IMR-90 (cell line): ENCODE measurements around the gene PRKCB. TPM values are rescaled to one million over a fixed set of nuclear protein-coding genes. Genes with fewer than 3 reads are reported as not detected.
A peak's percentile ranks its signal among the peaks of the same experiment; 100 is the strongest.

Source experiments
- ATAC-seq: fragments of 200-7000 bp; cut with Tn5 transposase; 2 replicates; pipeline ENCODE4 v1.9.1; 2020; ENCODE audit warnings: low read depth, mild to moderate bottlenecking, moderate library complexity
- BruUV-seq: library from RNA; stranded (reverse); fragments of 400-500 nt; replicated peaks from 2 replicates; lab custom pipeline; 2021; lab: Mats Ljungman, UMichigan
- CTCF ChIA-PET: fragments of 300-600 bp; formaldehyde crosslinking; extraction: SDS; loops from one replicate; lab custom pipeline; 2021; ENCODE audit warnings: antibody characterized with exemption; lab: Yijun Ruan, JAX
- POLR2A ChIA-PET: fragments of 300-600 bp; sonication (Branson Sonifier 250); formaldehyde crosslinking; loops from one replicate; lab custom pipeline; 2022; ENCODE audit warnings: antibody characterized with exemption; ENCODE audit not compliant: unreplicated experiment; lab: Charles Lee
- DNase-seq: peaks from one replicate; pipeline ENCODE4 v3.0.0; 2013
- H2AFZ ChIP-seq: replicated peaks from 2 replicates; pipeline ENCODE3; 2013; ENCODE audit warnings: low read length, mild to moderate bottlenecking; ENCODE audit not compliant: poor library complexity
- H2AK5ac ChIP-seq: 2 replicates; pipeline ENCODE4 v1.6.1; 2013; ENCODE audit warnings: low read depth, low read length, inconsistent platforms
- H2AK9ac ChIP-seq: replicated peaks from 2 replicates; pipeline ENCODE3; 2013; ENCODE audit warnings: mild to moderate bottlenecking, low read depth, low read length, moderate library complexity; ENCODE audit not compliant: poor library complexity
- H2BK120ac ChIP-seq: 2 replicates; pipeline ENCODE4 v1.6.1; 2013; ENCODE audit warnings: low read depth, low read length, inconsistent platforms
- H2BK15ac ChIP-seq: 3 replicates; pipeline ENCODE4 v1.6.1; 2013; ENCODE audit warnings: low read depth, low read length, inconsistent platforms
- H2BK20ac ChIP-seq: 2 replicates; pipeline ENCODE4 v1.6.1; 2013; ENCODE audit warnings: low read depth, mild to moderate bottlenecking, inconsistent platforms, low read length, moderate library complexity
- H2BK5ac ChIP-seq: 2 replicates; pipeline ENCODE4 v1.6.1; 2013; ENCODE audit warnings: mild to moderate bottlenecking, low read depth, low read length, inconsistent platforms; ENCODE audit not compliant: poor library complexity, severe bottlenecking
- H3K14ac ChIP-seq: replicated peaks from 2 replicates; pipeline ENCODE4 v1.6.1; 2013; ENCODE audit warnings: low read depth, low read length, inconsistent platforms
- H3K18ac ChIP-seq: 2 replicates; pipeline ENCODE4 v1.6.1; 2013; ENCODE audit warnings: low read depth, low read length, control low read depth
- H3K23ac ChIP-seq: 2 replicates; pipeline ENCODE4 v1.6.1; 2013; ENCODE audit warnings: low read depth, low read length, inconsistent platforms
- H3K27ac ChIP-seq: 2 replicates; pipeline ENCODE4 v1.5.1; 2013; ENCODE audit warnings: mild to moderate bottlenecking, control low read depth, low read length; ENCODE audit not compliant: insufficient read depth
- H3K27me3 ChIP-seq: 2 replicates; pipeline ENCODE4 v1.6.1; 2013; ENCODE audit warnings: low read length; ENCODE audit not compliant: control insufficient read depth, insufficient read depth
- H3K36me3 ChIP-seq: 2 replicates; pipeline ENCODE4 v1.6.1; 2013; ENCODE audit warnings: low read length, mixed read lengths; ENCODE audit not compliant: control insufficient read depth, insufficient read depth
- H3K4ac ChIP-seq: 2 replicates; pipeline ENCODE4 v1.6.1; 2013; ENCODE audit warnings: low read depth, low read length, inconsistent platforms
- H3K4me1 ChIP-seq: 2 replicates; pipeline ENCODE4 v1.6.1; 2013; ENCODE audit warnings: low read length, mixed read lengths; ENCODE audit not compliant: control insufficient read depth, insufficient read depth
- H3K4me2 ChIP-seq: 2 replicates; pipeline ENCODE4 v1.6.1; 2013; ENCODE audit warnings: low read depth, mild to moderate bottlenecking, control low read depth, low read length, moderate library complexity
- H3K4me3 ChIP-seq: 2 replicates; pipeline ENCODE4 v1.5.1; 2013; ENCODE audit warnings: low read depth, mild to moderate bottlenecking, control low read depth, low read length, moderate library complexity; ENCODE audit not compliant: insufficient read depth
- H3K56ac ChIP-seq: 2 replicates; pipeline ENCODE4 v1.6.1; 2013; ENCODE audit warnings: low read length, inconsistent platforms; ENCODE audit not compliant: insufficient read depth; ENCODE audit errors: extremely low read depth
- H3K79me1 ChIP-seq, 2 experiments: 2 replicates each; pipeline ENCODE4 v1.6.1; 2013; ENCODE audit warnings: low read length in 2 of 2, inconsistent platforms in 1 of 2, low read depth in 1 of 2
- H3K9ac ChIP-seq: 2 replicates; pipeline ENCODE4 v1.6.1; 2013; ENCODE audit warnings: low read depth, low read length, control low read depth
- H3K9me1 ChIP-seq: 2 replicates; pipeline ENCODE4 v1.6.1; 2013; ENCODE audit warnings: low read length, inconsistent platforms; ENCODE audit not compliant: insufficient read depth
- H3K9me3 ChIP-seq: 2 replicates; pipeline ENCODE4 v1.6.1; 2013; ENCODE audit warnings: low read length; ENCODE audit not compliant: control insufficient read depth, insufficient read depth
- H4K20me1 ChIP-seq: 2 replicates; pipeline ENCODE4 v1.6.1; 2013; ENCODE audit warnings: low read length, inconsistent platforms; ENCODE audit not compliant: insufficient read depth
- H4K5ac ChIP-seq: 2 replicates; pipeline ENCODE4 v1.6.1; 2013; ENCODE audit warnings: mild to moderate bottlenecking, low read depth, low read length, control low read depth
- H4K8ac ChIP-seq, 2 experiments: 2 replicates each; pipeline ENCODE4 v1.6.1; 2013; ENCODE audit warnings: low read depth in 2 of 2, low read length in 2 of 2, control low read depth in 1 of 2, inconsistent platforms in 1 of 2
- H4K91ac ChIP-seq: 2 replicates; pipeline ENCODE4 v1.6.1; 2013; ENCODE audit warnings: low read depth, low read length, inconsistent platforms; ENCODE audit not compliant: insufficient read depth
- BHLHE40 ChIP-seq: fragments of 150-350 bp; IDR thresholded peaks from 2 replicates; pipeline ENCODE4 v1.6.1; 2016; ENCODE audit warnings: mild to moderate bottlenecking, low read depth, low read length
- CEBPB ChIP-seq: IDR thresholded peaks from 2 replicates; pipeline ENCODE4 v1.6.1; 2012; ENCODE audit warnings: low read depth, low read length, improper control_type of control experiment
- CHD1 ChIP-seq: IDR thresholded peaks from 2 replicates; pipeline ENCODE4 v1.6.1; 2012; ENCODE audit warnings: low read depth, low read length, improper control_type of control experiment
- FOS ChIP-seq: fragments of 150-350 bp; IDR thresholded peaks from 2 replicates; pipeline ENCODE4 v1.6.1; 2016; ENCODE audit warnings: low read depth, low read length
- MAZ ChIP-seq: IDR thresholded peaks from 2 replicates; pipeline ENCODE4 v1.6.1; 2012; ENCODE audit warnings: low read depth, mild to moderate bottlenecking, low read length, improper control_type of control experiment, moderate library complexity, borderline replicate concordance
- MXI1 ChIP-seq: IDR thresholded peaks from 2 replicates; pipeline ENCODE4 v1.6.1; 2012; ENCODE audit warnings: low read depth, mild to moderate bottlenecking, low read length, moderate library complexity, borderline replicate concordance
- NFE2L2 ChIP-seq: fragments of 150-350 bp; IDR thresholded peaks from 2 replicates; pipeline ENCODE4 v1.6.1; 2016; ENCODE audit warnings: low read depth, mild to moderate bottlenecking, low read length
- POLR2A ChIP-seq: IDR thresholded peaks from 2 replicates; pipeline ENCODE4 v1.6.1; 2012; ENCODE audit warnings: mild to moderate bottlenecking, low read depth, low read length
- RAD21 ChIP-seq: IDR thresholded peaks from 2 replicates; pipeline ENCODE4 v1.6.1; 2012; ENCODE audit warnings: low read length, improper control_type of control experiment
- RCOR1 ChIP-seq: IDR thresholded peaks from 2 replicates; pipeline ENCODE4 v1.6.1; 2012; ENCODE audit warnings: mild to moderate bottlenecking, low read length, improper control_type of control experiment; ENCODE audit not compliant: insufficient replicate concordance
- RFX5 ChIP-seq: IDR thresholded peaks from 2 replicates; pipeline ENCODE4 v1.8.0; 2012; ENCODE audit warnings: low read depth, mild to moderate bottlenecking, low read length, moderate library complexity
- SMC3 ChIP-seq: fragments of 150-350 bp; IDR thresholded peaks from 2 replicates; pipeline ENCODE4 v1.6.1; 2016; ENCODE audit warnings: low read depth, mild to moderate bottlenecking, antibody characterized with exemption, low read length, moderate library complexity
- WGBS, 2 experiments: methylation state at CpG; one replicate each; pipeline versions ENCODE4 v1.1.5 to v1.1.7; 2013; ENCODE audit warnings: missing lambda C conversion rate in 2 of 2; ENCODE audit not compliant: insufficient read length in 1 of 2; ENCODE audit errors: extremely low coverage in 2 of 2; 5-methylcytosine and 5-hydroxymethylcytosine counted together
- dilution Hi-C: fragments of 300-500 bp; cut with HindIII; formaldehyde crosslinking; loops from one replicate; pipeline ENCODE4 v1.14.3; 2018; ENCODE audit warnings: low sequenced_read_pairs; ENCODE audit not compliant: unreplicated experiment
- in situ Hi-C: fragments of 300-500 bp; cut with MboI; formaldehyde crosslinking; loops from 3 replicates; pipeline ENCODE4 v1.14.3; 2019; ENCODE audit warnings: low sequenced_read_pairs, inconsistent platforms, mixed read lengths
- intact Hi-C: fragments of 100-400 bp; cut with micrococcal nuclease; formaldehyde crosslinking; loops from 2 replicates; pipeline ENCODE4 v1.10.0; 2022
- polyA plus RNA-seq, 3 experiments: library from polyadenylated mRNA; depleted of rRNA; stranded (reverse); fragments of >200 nt; gene quantifications; 2 replicates each; pipeline ENCODE4 v1.2.3, GENCODE V29; 2012; ENCODE audit warnings: low replicate concordance in 1 of 3
- total RNA-seq: library from RNA; depleted of rRNA; stranded (reverse); fragments of >200 nt; gene quantifications from 2 replicates; pipeline ENCODE4 v1.2.3, GENCODE V29; 2012
- TF ChIP-seq, protein P1 (sequence below): fragments of 150-350 bp; IDR thresholded peaks from 2 replicates; pipeline ENCODE4 v1.6.1; 2016; ENCODE audit warnings: low read depth, mild to moderate bottlenecking, low read length, moderate library complexity, borderline replicate concordance
- TF ChIP-seq, protein P2 (sequence below): conservative IDR thresholded peaks from 2 replicates; pipeline ENCODE4 v1.5.1; 2012; ENCODE audit warnings: mild to moderate bottlenecking, low read depth, low read length, improper control_type of control experiment
- TF ChIP-seq, protein P3 (sequence below): fragments of 150-350 bp; IDR thresholded peaks from 2 replicates; pipeline ENCODE4 v1.6.1; 2017; ENCODE audit warnings: mild to moderate bottlenecking, antibody characterized with exemption, low read length, low read depth

The PRKCB gene
- total and polyA plus RNA-seq, 2 of the 4 experiments (the other 2 are of a cell fraction) = under 0.01 TPM; not detected in 1

DNA sequence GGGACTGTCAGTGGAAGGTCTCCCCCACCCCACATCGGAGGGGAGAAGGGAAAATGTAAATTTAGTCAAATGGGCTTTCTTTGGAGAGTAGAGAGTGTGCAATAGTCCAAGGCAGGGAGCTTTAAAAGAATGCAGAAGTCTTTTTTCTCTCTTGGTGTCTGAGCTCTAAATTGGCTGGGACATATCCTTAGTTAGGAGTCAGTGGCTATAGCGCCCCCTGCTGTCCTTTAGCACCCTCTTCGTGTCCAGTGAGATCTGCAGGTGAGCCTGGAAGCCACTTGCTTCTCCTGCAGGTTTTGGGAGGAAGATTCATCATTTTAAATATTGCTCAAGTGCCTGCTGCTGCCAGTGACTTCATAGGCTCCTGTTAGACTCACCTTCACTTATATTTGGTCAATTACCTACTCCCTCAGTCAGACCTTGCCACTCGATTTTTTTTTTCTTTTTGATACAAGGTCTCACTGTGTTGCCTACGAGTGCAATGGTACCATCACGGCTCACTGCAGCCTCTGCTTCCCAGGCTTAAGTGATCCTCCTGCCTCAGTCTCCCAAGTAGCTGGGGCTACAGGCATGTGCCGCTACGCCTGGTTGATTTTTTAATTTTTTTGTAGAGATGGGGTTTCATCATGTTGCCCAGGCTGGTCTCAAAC lies 174.8 kb downstream of the PRKCB start:
- Histone ChIP-seq H4K91ac (no peak overlapping the region), H4K20me1 (no peaks in the 10 kb centered on the region), H3K27ac (no peak overlapping the region), H3K79me1 (no peaks in the 10 kb centered on the region), H2AK9ac (no peak overlapping the region), H3K4me1 (no peaks in the 10 kb centered on the region), H3K4me2 (no peak overlapping the region), H2BK15ac (no peak overlapping the region), H3K18ac (no peak overlapping the region), H3K27me3 (no peaks in the 10 kb centered on the region), H2BK20ac (no peak overlapping the region), H3K9ac (no peak overlapping the region), H2AK5ac (no peak overlapping the region), H3K56ac (no peak overlapping the region), H4K5ac (no peak overlapping the region), H3K9me3 (no peaks in the 10 kb centered on the region), H3K4me3 (no peak overlapping the region), H3K4ac (no peak overlapping the region), H2AFZ (no peak overlapping the region), H4K8ac (no peak overlapping the region), H3K36me3 (no peaks in the 10 kb centered on the region), H3K23ac (no peak overlapping the region), H3K9me1 (no peaks in the 10 kb centered on the region), H2BK120ac (no peak overlapping the region), H2BK5ac (no peak overlapping the region), H3K14ac (no peak overlapping the region)
- intact Hi-C loops (loop anchor here (1.0 kb wide), 2 partner anchors 209 to 275 kb away; no protein-coding TSS in a partner anchor), in situ Hi-C loops (loop anchor here (10.0 kb wide), 1 partner anchor 206 kb away; no protein-coding TSS in a partner anchor), dilution Hi-C loops (no loop called here)
- no TSS peak for BruUV-seq
- POLR2A ChIA-PET = no interaction called here
- DNase-seq (peak; percentile 65), ATAC-seq (peak; percentile 71)
- WGBS, 2 experiments = 64% methylated on average over 3 of the region's 8 CpGs; no CpG with 5 or more reads in 1 of the 2 experiments
- CTCF ChIA-PET = interaction anchor here (0.5 to 1.4 kb wide), 7 partner anchors 10 to 519 kb away, joined by 3 to 6 read pairs (median 3); no protein-coding TSS in a partner anchor
- TF ChIP-seq, protein P1, sequence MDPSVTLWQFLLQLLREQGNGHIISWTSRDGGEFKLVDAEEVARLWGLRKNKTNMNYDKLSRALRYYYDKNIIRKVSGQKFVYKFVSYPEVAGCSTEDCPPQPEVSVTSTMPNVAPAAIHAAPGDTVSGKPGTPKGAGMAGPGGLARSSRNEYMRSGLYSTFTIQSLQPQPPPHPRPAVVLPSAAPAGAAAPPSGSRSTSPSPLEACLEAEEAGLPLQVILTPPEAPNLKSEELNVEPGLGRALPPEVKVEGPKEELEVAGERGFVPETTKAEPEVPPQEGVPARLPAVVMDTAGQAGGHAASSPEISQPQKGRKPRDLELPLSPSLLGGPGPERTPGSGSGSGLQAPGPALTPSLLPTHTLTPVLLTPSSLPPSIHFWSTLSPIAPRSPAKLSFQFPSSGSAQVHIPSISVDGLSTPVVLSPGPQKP = no peak
- TF ChIP-seq NFE2L2 = no peak
- TF ChIP-seq SMC3 = peak; percentile 72
- TF ChIP-seq, protein P2, sequence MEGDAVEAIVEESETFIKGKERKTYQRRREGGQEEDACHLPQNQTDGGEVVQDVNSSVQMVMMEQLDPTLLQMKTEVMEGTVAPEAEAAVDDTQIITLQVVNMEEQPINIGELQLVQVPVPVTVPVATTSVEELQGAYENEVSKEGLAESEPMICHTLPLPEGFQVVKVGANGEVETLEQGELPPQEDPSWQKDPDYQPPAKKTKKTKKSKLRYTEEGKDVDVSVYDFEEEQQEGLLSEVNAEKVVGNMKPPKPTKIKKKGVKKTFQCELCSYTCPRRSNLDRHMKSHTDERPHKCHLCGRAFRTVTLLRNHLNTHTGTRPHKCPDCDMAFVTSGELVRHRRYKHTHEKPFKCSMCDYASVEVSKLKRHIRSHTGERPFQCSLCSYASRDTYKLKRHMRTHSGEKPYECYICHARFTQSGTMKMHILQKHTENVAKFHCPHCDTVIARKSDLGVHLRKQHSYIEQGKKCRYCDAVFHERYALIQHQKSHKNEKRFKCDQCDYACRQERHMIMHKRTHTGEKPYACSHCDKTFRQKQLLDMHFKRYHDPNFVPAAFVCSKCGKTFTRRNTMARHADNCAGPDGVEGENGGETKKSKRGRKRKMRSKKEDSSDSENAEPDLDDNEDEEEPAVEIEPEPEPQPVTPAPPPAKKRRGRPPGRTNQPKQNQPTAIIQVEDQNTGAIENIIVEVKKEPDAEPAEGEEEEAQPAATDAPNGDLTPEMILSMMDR = peak; percentile 69
- TF ChIP-seq MXI1 = no peak
- TF ChIP-seq RCOR1 = no peak
- TF ChIP-seq POLR2A = no peak
- TF ChIP-seq CHD1 = no peak
- TF ChIP-seq, protein P3, sequence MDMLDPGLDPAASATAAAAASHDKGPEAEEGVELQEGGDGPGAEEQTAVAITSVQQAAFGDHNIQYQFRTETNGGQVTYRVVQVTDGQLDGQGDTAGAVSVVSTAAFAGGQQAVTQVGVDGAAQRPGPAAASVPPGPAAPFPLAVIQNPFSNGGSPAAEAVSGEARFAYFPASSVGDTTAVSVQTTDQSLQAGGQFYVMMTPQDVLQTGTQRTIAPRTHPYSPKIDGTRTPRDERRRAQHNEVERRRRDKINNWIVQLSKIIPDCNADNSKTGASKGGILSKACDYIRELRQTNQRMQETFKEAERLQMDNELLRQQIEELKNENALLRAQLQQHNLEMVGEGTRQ = no peak
- TF ChIP-seq FOS = no peak
- peak; percentile 65 for TF ChIP-seq RAD21
- no peak for TF ChIP-seq CEBPB
- no peak for TF ChIP-seq BHLHE40
- no peak for TF ChIP-seq MAZ
- no peak for TF ChIP-seq RFX5
